HL-60 (cell line): ENCODE results near the gene IST1.

Experiments
- DNase-seq, 2 experiments: peaks; one replicate each; pipeline ENCODE4 v3.0.0-alpha.2; 2010 to 2020; ENCODE audit warnings: low read depth in 1 of 2, low spot score in 1 of 2
- H3K27ac ChIP-seq: fragments of 250-450 bp; sonication (Bioruptor Pico); replicated peaks from 2 replicates; pipeline ENCODE4 v1.5.1; 2020; ENCODE audit warnings: mild to moderate bottlenecking, moderate library complexity
- H3K27me3 ChIP-seq: fragments of 250-450 bp; sonication (Bioruptor Pico); 2 replicates; pipeline ENCODE4 v1.5.1; 2021; ENCODE audit warnings: mild to moderate bottlenecking, moderate library complexity; ENCODE audit not compliant: insufficient read depth, poor library complexity, severe bottlenecking
- H3K4me3 ChIP-seq: replicated peaks from 2 replicates; pipeline ENCODE4 v1.5.1; 2011; ENCODE audit warnings: mild to moderate bottlenecking, control low read depth, low read length; ENCODE audit not compliant: insufficient read depth
- CTCF ChIP-seq: IDR thresholded peaks from one replicate; pipeline ENCODE4 v1.5.1; 2011; ENCODE audit warnings: low read length, control low read depth, inconsistent platforms; ENCODE audit not compliant: insufficient read depth
- GABPA ChIP-seq: IDR thresholded peaks from 2 replicates; pipeline ENCODE4 v1.6.1; 2012; ENCODE audit warnings: low read depth
- POLR2AphosphoS5 ChIP-seq: IDR thresholded peaks from 2 replicates; pipeline ENCODE4 v1.6.1; 2012; ENCODE audit warnings: low read depth
- REST ChIP-seq: IDR thresholded peaks from 2 replicates; pipeline ENCODE4 v1.6.1; 2012; ENCODE audit warnings: low read depth; ENCODE audit not compliant: insufficient replicate concordance
- SPI1 ChIP-seq: IDR thresholded peaks from 2 replicates; pipeline ENCODE4 v1.6.1; 2012; ENCODE audit warnings: low read depth, mild to moderate bottlenecking, borderline replicate concordance

IST1 gene

GRCh38 chr16:71911121-71911520, 15.8 kb downstream of the IST1 start:
- no peak overlapping the region for H3K4me3 ChIP-seq

GRCh38 chr16:71912534-71913275, 17.4 kb downstream of the IST1 start:
- Histone ChIP-seq H3K4me3 (no peak overlapping the region), H3K27me3 (no peaks in the 10 kb centered on the region), H3K27ac (no peak overlapping the region)
- TF ChIP-seq CTCF (no peak), GABPA (no peak), REST (no peak), SPI1 (no peak), POLR2AphosphoS5 (no peak)
- DNase-seq = no peak

More at GRCh38 chr16:71911121-71911520, 15.8 kb downstream of the IST1 start:
- TF ChIP-seq CTCF (no peak), POLR2AphosphoS5 (no peak), GABPA (no peak), REST (no peak), SPI1 (no peak)
- H3K27me3 ChIP-seq = no peaks in the 10 kb centered on the region
- no peak for DNase-seq
- no peak overlapping the region for H3K27ac ChIP-seq

GRCh38 chr16:71914802-71915201, 19.5 kb downstream of the IST1 start:
- H3K27ac ChIP-seq = no peak overlapping the region
- TF ChIP-seq SPI1 (no peak), POLR2AphosphoS5 (no peak), REST (no peak), GABPA (no peak), CTCF (no peak)
- H3K27me3 ChIP-seq = no peaks in the 10 kb centered on the region
- no peak overlapping the region for H3K4me3 ChIP-seq
- DNase-seq = no peak
